Measurements from ENCODE around the gene NUP93. TPM values are rescaled to one million over a fixed set of nuclear protein-coding genes. Genes with fewer than 3 reads are reported as not detected.

NUP93 gene
- total and polyA plus RNA-seq, 2 donors (not counting 3 experiments of a cell fraction or from before 2014, with no cell fraction given): 62.3 to 124 TPM

GRCh38 chr16:56695246-56695645 is 34.7 kb upstream of the NUP93 start:
- H3K4me2 ChIP-seq (ENCODE audit: insufficient read depth, low read length): no peak overlapping the region
- ChIA-PET CTCF (interaction anchor here (1.3 to 2.1 kb wide), 2 partner anchors 91 to 94 kb away, joined by 3 to 5 read pairs; no protein-coding TSS in a partner anchor), POLR2A (interaction anchor here (0.6 kb wide), 1 partner anchor 89 kb away, joined by 3 read pairs; no protein-coding TSS in a partner anchor)
- intact Hi-C loops (cut with micrococcal nuclease) (no loop called here), dilution Hi-C loops (cut with MboI; ENCODE audit: extremely low pct_ligation_motif_present, low sequenced_read_pairs) (no loop called here)
- H3K27ac ChIP-seq (ENCODE audit: insufficient read depth, low read depth, low read length): no peak overlapping the region
- no peaks in the 10 kb centered on the region for H3K9me1 ChIP-seq (replicated peaks; ENCODE audit: control insufficient read depth, extremely low read depth, insufficient read depth, low read length)
- no TSS peak for BruUV-seq (replicated peaks)
- no peak overlapping the region for H2AFZ ChIP-seq (ENCODE audit: low read depth, low read length)
- DNase-seq (ENCODE audit: low read depth, low spot score): no peak
- H3K36me3 ChIP-seq (ENCODE audit: control insufficient read depth in 2 of 2, extremely low read depth in 1 of 2, insufficient read depth in 2 of 2, low read length in 2 of 2): no peaks in the 10 kb centered on the region
- no peaks in the 10 kb centered on the region for H4K20me1 ChIP-seq (replicated peaks; ENCODE audit: control insufficient read depth, extremely low read depth, insufficient read depth, low read length)
- H3K4me1 ChIP-seq (ENCODE audit: control insufficient read depth, extremely low read depth, insufficient read depth, low read length): no peaks in the 10 kb centered on the region
- no peak for FAIRE-seq
- no peaks in the 10 kb centered on the region for H3K27me3 ChIP-seq (ENCODE audit: control insufficient read depth in 2 of 2, insufficient read depth in 2 of 2, low read length in 2 of 2)
- no peak for TF ChIP-seq FOS (IDR thresholded peaks at IDR 0.05; ENCODE audit: borderline replicate concordance, insufficient read depth, low read length)
- TF ChIP-seq JUN (IDR thresholded peaks at IDR 0.05; ENCODE audit: borderline replicate concordance, insufficient read depth, insufficient read length, low read depth): no peak
- no peaks in the 10 kb centered on the region for H3K79me2 ChIP-seq (ENCODE audit: control insufficient read depth, insufficient read depth, low read length)
- no peaks in the 10 kb centered on the region for H3K9me3 ChIP-seq (replicated peaks; ENCODE audit: control insufficient read depth, insufficient read depth, low read length)
- no peak overlapping the region for H3K4me3 ChIP-seq (replicated peaks in 1 of 3; ENCODE audit: insufficient read depth in 1 of 3, low read depth in 1 of 3, low read length in 3 of 3)
- no peak overlapping the region for H3K9ac ChIP-seq (replicated peaks; ENCODE audit: extremely low read depth, insufficient read depth, low read length)

GRCh38 chr16:56697456-56698155 is 32.3 kb upstream of the NUP93 start:
- Histone ChIP-seq H3K4me3 (replicated peaks in 1 of 3; ENCODE audit: insufficient read depth in 1 of 3, low read depth in 1 of 3, low read length in 3 of 3) (no peak overlapping the region), H2AFZ (ENCODE audit: low read depth, low read length) (no peak overlapping the region), H3K4me2 (ENCODE audit: insufficient read depth, low read length) (no peak overlapping the region), H3K9ac (replicated peaks; ENCODE audit: extremely low read depth, insufficient read depth, low read length) (no peak overlapping the region), H3K9me1 (replicated peaks; ENCODE audit: control insufficient read depth, extremely low read depth, insufficient read depth, low read length) (no peaks in the 10 kb centered on the region), H3K9me3 (replicated peaks; ENCODE audit: control insufficient read depth, insufficient read depth, low read length) (no peaks in the 10 kb centered on the region), H4K20me1 (replicated peaks; ENCODE audit: control insufficient read depth, extremely low read depth, insufficient read depth, low read length) (no peaks in the 10 kb centered on the region), H3K4me1 (ENCODE audit: control insufficient read depth, extremely low read depth, insufficient read depth, low read length) (no peaks in the 10 kb centered on the region), H3K79me2 (ENCODE audit: control insufficient read depth, insufficient read depth, low read length) (no peaks in the 10 kb centered on the region), H3K36me3 (ENCODE audit: control insufficient read depth in 2 of 2, extremely low read depth in 1 of 2, insufficient read depth in 2 of 2, low read length in 2 of 2) (no peaks in the 10 kb centered on the region), H3K27ac (ENCODE audit: insufficient read depth, low read depth, low read length) (no peak overlapping the region), H3K27me3 (ENCODE audit: control insufficient read depth in 2 of 2, insufficient read depth in 2 of 2, low read length in 2 of 2) (no peaks in the 10 kb centered on the region)
- dilution Hi-C loops (cut with MboI; ENCODE audit: extremely low pct_ligation_motif_present, low sequenced_read_pairs): no loop called here
- FAIRE-seq (no peak), DNase-seq (ENCODE audit: low read depth, low spot score) (no peak)
- no TSS peak for BruUV-seq (replicated peaks)
- intact Hi-C loops (cut with micrococcal nuclease): no loop called here
- CTCF ChIA-PET: interaction anchor here (0.6 kb wide), 1 partner anchor 78 kb away, joined by 3 read pairs; no protein-coding TSS in a partner anchor
- POLR2A ChIA-PET: no interaction called here
- TF ChIP-seq POLR2A (IDR thresholded peaks at IDR 0.05; ENCODE audit: low read depth, low read length) (no peak), FOS (IDR thresholded peaks at IDR 0.05; ENCODE audit: borderline replicate concordance, insufficient read depth, low read length) (no peak)
